HepG2 (cell line): Measurements from ENCODE around the gene MVK. TPM values are rescaled to one million over a fixed set of nuclear protein-coding genes. Genes with fewer than 3 reads are reported as not detected.

Source experiments
- ATAC-seq: fragments of 200-7000 bp; cut with Tn5 transposase; 3 replicates; pipeline ENCODE4 v1.9.1; 2020; ENCODE audit warnings: mild to moderate bottlenecking, moderate library complexity
- BruUV-seq: library from RNA; stranded (reverse); fragments of 400-500 nt; replicated peaks from 2 replicates; lab custom pipeline; 2021; lab: Mats Ljungman, UMichigan
- CTCF ChIA-PET: fragments of 300-600 bp; formaldehyde crosslinking; extraction: SDS; loops from one replicate; lab custom pipeline; 2021; ENCODE audit warnings: low total read pairs, inconsistent platforms, low intra/inter-chr PET ratio; lab: Yijun Ruan, JAX
- POLR2A ChIA-PET: fragments of 350-600 bp; sonication (Branson Sonifier 250); formaldehyde crosslinking; loops from one replicate; lab custom pipeline; 2020; ENCODE audit warnings: antibody characterized with exemption, inconsistent platforms; lab: Yijun Ruan, JAX
- DNase-seq: peaks from one replicate; pipeline ENCODE4 v3.0.0-alpha.2; 2015; ENCODE audit warnings: low spot score
- FAIRE-seq: peaks from 3 replicates; lab custom pipeline; 2011; peaks lifted over from hg19 to GRCh38; lab: Jason Lieb, UNC
- H2AFZ ChIP-seq: one replicate; pipeline ENCODE4 v1.6.1; 2011; ENCODE audit warnings: low read length, inconsistent platforms
- H3K27ac ChIP-seq: fragments of 300-600 bp; 3 replicates; pipeline ENCODE4 v1.8.0; 2011; ENCODE audit warnings: mixed run types, mild to moderate bottlenecking, mixed read lengths, low read length, inconsistent platforms; ENCODE audit not compliant: insufficient read depth; ENCODE audit errors: extremely low read length
- H3K27me3 ChIP-seq, 2 experiments: fragments of 200-600 bp in 1 of 2; 2 replicates in 1 of 2; 3 replicates in 1 of 2; pipeline versions ENCODE4 v1.6.0 to v1.8.0; 2011; ENCODE audit warnings: low read length in 2 of 2, mild to moderate bottlenecking in 2 of 2, moderate library complexity in 2 of 2, inconsistent platforms in 1 of 2; ENCODE audit not compliant: insufficient read depth in 2 of 2, control insufficient read depth in 1 of 2
- H3K36me3 ChIP-seq, 2 experiments: fragments of 200-600 bp in 1 of 2; replicated peaks in 1 of 2; 2 replicates in 1 of 2; 3 replicates in 1 of 2; pipeline versions ENCODE4 v1.5.1 to v1.8.0; 2011; ENCODE audit warnings: low read length in 2 of 2, inconsistent platforms in 1 of 2; ENCODE audit not compliant: insufficient read depth in 2 of 2, control insufficient read depth in 1 of 2
- H3K4me1 ChIP-seq: 2 replicates; pipeline ENCODE4 v1.5.1; 2012; ENCODE audit warnings: low read length, inconsistent platforms; ENCODE audit not compliant: insufficient read depth
- H3K4me2 ChIP-seq: 2 replicates; pipeline ENCODE4 v1.6.0; 2011; ENCODE audit warnings: low read depth, low read length, inconsistent platforms
- H3K4me3 ChIP-seq, 3 experiments: fragments of 200-600 bp in 1 of 3; sonication (generic), shearing (Covaris generic) in 1 of 3; replicated peaks in 1 of 3; 2 replicates each; pipeline ENCODE4 v1.5.1; 2011 to 2016; ENCODE audit warnings: low read length in 3 of 3, inconsistent platforms in 2 of 3, low read depth in 2 of 3, mild to moderate bottlenecking in 2 of 3, control low read depth in 1 of 3, mixed read lengths in 1 of 3; ENCODE audit not compliant: insufficient read depth in 1 of 3
- H3K79me2 ChIP-seq: one replicate; pipeline ENCODE4 v1.6.1; 2011; ENCODE audit warnings: low read length, inconsistent platforms; ENCODE audit not compliant: insufficient read depth
- H3K9ac ChIP-seq: 2 replicates; pipeline ENCODE4 v1.6.0; 2011; ENCODE audit warnings: mild to moderate bottlenecking, low read depth, low read length, inconsistent platforms; ENCODE audit not compliant: insufficient read depth
- H3K9me3 ChIP-seq: 2 replicates; pipeline ENCODE4 v1.5.1; 2012; ENCODE audit warnings: mild to moderate bottlenecking, low read length
- H4K20me1 ChIP-seq: 2 replicates; pipeline ENCODE4 v1.6.0; 2011; ENCODE audit warnings: inconsistent platforms, mild to moderate bottlenecking, low read length, moderate library complexity; ENCODE audit not compliant: insufficient read depth
- GTF2F1 ChIP-seq: fragments of 150-350 bp; IDR thresholded peaks from 2 replicates; pipeline ENCODE4 v1.6.1; 2014; ENCODE audit warnings: low read length
- MEF2D ChIP-seq: sonication (generic); formaldehyde crosslinking; IDR thresholded peaks from 2 replicates; pipeline ENCODE4 v1.5.1; 2020; ENCODE audit warnings: mild to moderate bottlenecking, missing genetic modification reagents
- NFYC ChIP-seq: IDR thresholded peaks from 2 replicates; pipeline ENCODE4 v1.6.1; 2016; ENCODE audit warnings: missing genetic modification reagents, missing compliant biosample characterization
- PATZ1 ChIP-seq: sonication (generic); formaldehyde crosslinking; IDR thresholded peaks from 2 replicates; pipeline ENCODE4 v1.4.0; 2020; ENCODE audit warnings: missing genetic modification reagents
- REL ChIP-seq: sonication (generic); formaldehyde crosslinking; conservative IDR thresholded peaks from 2 replicates; pipeline ENCODE4 v1.8.0; 2022; ENCODE audit warnings: mild to moderate bottlenecking, missing genetic modification reagents, moderate library complexity
- TMF1 ChIP-seq: sonication (generic); formaldehyde crosslinking; IDR thresholded peaks from 2 replicates; pipeline ENCODE4 v1.8.1; 2022; ENCODE audit warnings: low read depth, missing genetic modification reagents
- TOPORS ChIP-seq: sonication (generic); formaldehyde crosslinking; IDR thresholded peaks from 2 replicates; pipeline ENCODE4 v1.8.0; 2023; ENCODE audit warnings: mild to moderate bottlenecking, missing genetic modification reagents
- XRCC5 ChIP-seq: fragments of 200-400 bp; formaldehyde crosslinking; optimal IDR thresholded peaks from 2 replicates; pipeline ENCODE3; 2017; ENCODE audit warnings: mild to moderate bottlenecking, low read length
- ZNF124 ChIP-seq: sonication (generic); formaldehyde crosslinking; IDR thresholded peaks from 2 replicates; pipeline ENCODE4 v1.4.0; 2020; ENCODE audit warnings: missing genetic modification reagents
- ZNF3 ChIP-seq: IDR thresholded peaks from 2 replicates; pipeline ENCODE4 v1.7.0; 2017; ENCODE audit warnings: inconsistent platforms
- ZNF556 ChIP-seq: sonication (generic); formaldehyde crosslinking; IDR thresholded peaks from 2 replicates; pipeline ENCODE4 v1.4.0; 2020; ENCODE audit warnings: mild to moderate bottlenecking, missing genetic modification reagents, borderline replicate concordance
- ZNF678 ChIP-seq: sonication (generic); formaldehyde crosslinking; IDR thresholded peaks from 2 replicates; pipeline ENCODE4 v1.4.0; 2020; ENCODE audit warnings: mild to moderate bottlenecking, missing genetic modification reagents
- ZNF800 ChIP-seq: sonication (generic); formaldehyde crosslinking; IDR thresholded peaks from 2 replicates; pipeline ENCODE4 v1.4.0; 2020; ENCODE audit warnings: missing genetic modification reagents
- ZSCAN30 ChIP-seq: sonication (generic); formaldehyde crosslinking; IDR thresholded peaks from 2 replicates; pipeline ENCODE4 v1.5.0; 2020; ENCODE audit warnings: mild to moderate bottlenecking, missing genetic modification reagents
- WGBS: methylation state at CpG from one replicate; pipeline ENCODE4 v1.1.6; 2017; ENCODE audit warnings: low lambda C conversion rate; 5-methylcytosine and 5-hydroxymethylcytosine counted together
- in situ Hi-C: cut with HindIII; loops from 2 replicates; pipeline ENCODE4 v1.10.0; 2017; ENCODE audit warnings: low pct_unique_long_range_greater_than_20kb; ENCODE audit not compliant: extremely low pct_ligation_motif_present
- intact Hi-C: fragments of 100-400 bp; cut with micrococcal nuclease; formaldehyde crosslinking; loops from one replicate; pipeline ENCODE4 v1.10.0; 2022; ENCODE audit not compliant: unreplicated experiment
- polyA plus RNA-seq, 8 experiments: library from polyadenylated mRNA; depleted of rRNA in 3 of 8; stranded (reverse) in 7 of 8; unstranded in 1 of 8; fragments of >200 nt; fragmentation: Illumina TruSeq in 4 of 8; extraction: Trizol in 4 of 8; gene quantifications; 2 replicates each; pipeline versions ENCODE4 v1.2.1 to v1.2.3, GENCODE V29; 2011 to 2016; ENCODE audit warnings: low read depth in 4 of 8, missing spikeins in 1 of 8, mixed read lengths in 1 of 8; ENCODE audit not compliant: insufficient read depth in 1 of 8
- total RNA-seq, 5 experiments: library from RNA; depleted of rRNA; stranded (reverse); fragments of >200 nt; fragmentation: Illumina TruSeq; extraction: Trizol; gene quantifications; 2 replicates each; pipeline ENCODE4 v1.2.3, GENCODE V29; 2016; ENCODE audit warnings: low read depth in 1 of 5

MVK gene
- total and polyA plus RNA-seq, 2 of the 13 experiments (the other 11 are each of a cell fraction or from before 2014, with no cell fraction given), result 11.6 to 66.9 TPM

DNA sequence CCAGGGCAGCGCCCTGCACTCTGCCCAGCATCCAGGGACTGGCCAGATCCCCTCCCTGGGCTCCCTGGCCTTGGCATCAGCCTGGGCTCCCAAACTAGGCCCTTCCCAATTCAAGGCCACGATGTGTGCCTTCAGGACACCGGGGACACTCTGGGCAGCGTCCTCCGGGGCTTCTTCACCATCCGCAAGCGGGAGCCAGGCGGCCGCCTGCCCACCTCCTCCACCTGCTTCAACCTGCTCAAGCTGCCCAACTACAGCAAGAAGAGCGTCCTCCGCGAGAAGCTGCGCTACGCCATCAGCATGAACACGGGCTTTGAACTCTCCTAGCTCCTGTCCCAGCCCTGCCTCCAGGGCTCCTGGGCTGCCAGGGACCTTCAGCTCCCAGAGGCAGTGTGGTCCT, 39.1 kb upstream of the MVK start:
- intact Hi-C loops (no loop called here), in situ Hi-C loops (no loop called here)
- peaks cover 6 to 10% of the 10 kb centered on the region in 2 experiments; a peak in 3 of 5 replicates for H3K36me3 ChIP-seq
- no peaks in the 10 kb centered on the region for H3K79me2 ChIP-seq
- H3K27ac ChIP-seq, result no peak overlapping the region
- H2AFZ ChIP-seq, result no peak overlapping the region
- CTCF ChIA-PET, result no interaction called here
- no TSS peak for BruUV-seq
- WGBS, result 98% methylated on average over 11 of the region's 15 CpGs
- H4K20me1 ChIP-seq, result no peaks in the 10 kb centered on the region
- H3K4me1 ChIP-seq, result no peaks in the 10 kb centered on the region
- H3K27me3 ChIP-seq, result no peaks in the 10 kb centered on the region
- DNase-seq (no peak), ATAC-seq (no peak)
- no peak overlapping the region for H3K4me3 ChIP-seq
- no peaks in the 10 kb centered on the region for H3K9me3 ChIP-seq
- TF ChIP-seq ZNF800 (CRISPR knock-in tag) (no peak), MEF2D (CRISPR knock-in tag) (no peak), ZSCAN30 (CRISPR knock-in tag) (no peak), TMF1 (CRISPR knock-in tag) (no peak), ZNF3 (CRISPR knock-in tag) (no peak), ZNF556 (CRISPR knock-in tag) (no peak), XRCC5 (no peak), GTF2F1 (no peak), NFYC (CRISPR knock-in tag) (no peak), ZNF124 (no peak), ZNF678 (CRISPR knock-in tag) (no peak), REL (CRISPR knock-in tag) (no peak), PATZ1 (CRISPR knock-in tag) (no peak), TOPORS (CRISPR knock-in tag) (no peak)
- TF ChIP-seq, all 625 proteins: peak for 0
- Histone ChIP-seq H3K4me2 (no peak overlapping the region), H3K9ac (no peak overlapping the region)
- POLR2A ChIA-PET, result no interaction called here
- no peak for FAIRE-seq
